ENCODE data around the gene FBXO42.

DNA sequence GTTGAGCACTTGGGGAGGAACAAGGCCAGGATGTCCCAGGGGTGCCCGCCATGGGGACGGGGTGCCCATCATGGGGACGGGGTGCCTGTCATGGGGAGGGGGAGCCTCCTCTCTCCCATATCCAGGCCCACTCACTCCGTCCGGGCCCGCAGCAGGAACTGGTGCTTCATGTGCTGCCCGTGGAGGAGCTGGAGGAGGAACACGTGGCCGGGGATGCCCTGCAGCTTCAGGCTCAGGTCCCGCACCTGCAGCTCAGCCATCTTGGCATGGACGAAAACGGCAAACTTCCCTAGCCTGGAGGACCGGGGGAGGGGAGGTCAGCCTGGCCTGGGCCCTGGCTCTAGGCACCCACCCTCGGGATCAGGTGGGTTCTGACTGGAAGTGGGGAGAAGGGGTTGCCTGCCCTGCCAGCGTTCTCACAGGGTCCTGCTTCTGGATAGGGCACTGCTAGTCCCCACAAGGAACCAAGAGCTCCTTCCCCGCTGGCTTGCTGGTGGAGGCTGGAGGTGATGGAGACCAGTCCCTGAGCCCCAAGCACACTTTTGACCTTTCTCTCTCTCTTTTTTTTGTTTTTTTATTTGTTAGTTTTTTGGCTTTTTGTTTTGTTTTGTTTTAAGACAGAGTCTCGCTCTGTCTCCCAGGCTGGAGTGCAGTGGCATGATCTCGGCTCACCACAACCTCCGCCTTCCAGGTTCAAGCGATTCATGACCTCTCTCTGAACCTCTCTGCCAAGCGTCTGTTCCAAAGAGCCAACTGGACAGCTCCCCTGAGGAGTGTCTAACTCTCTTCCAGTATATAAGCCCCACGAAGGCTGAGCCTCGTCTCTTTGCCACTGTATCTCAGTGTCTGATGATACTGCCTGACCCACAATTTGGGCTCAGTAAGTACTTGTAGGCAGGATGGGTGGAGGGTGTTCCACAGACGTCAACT, 149.7 kb downstream of the FBXO42 start:
- no peak for TF ChIP-seq POLR2A (IDR thresholded peaks at IDR 0.05)
- TF ChIP-seq, protein P1, sequence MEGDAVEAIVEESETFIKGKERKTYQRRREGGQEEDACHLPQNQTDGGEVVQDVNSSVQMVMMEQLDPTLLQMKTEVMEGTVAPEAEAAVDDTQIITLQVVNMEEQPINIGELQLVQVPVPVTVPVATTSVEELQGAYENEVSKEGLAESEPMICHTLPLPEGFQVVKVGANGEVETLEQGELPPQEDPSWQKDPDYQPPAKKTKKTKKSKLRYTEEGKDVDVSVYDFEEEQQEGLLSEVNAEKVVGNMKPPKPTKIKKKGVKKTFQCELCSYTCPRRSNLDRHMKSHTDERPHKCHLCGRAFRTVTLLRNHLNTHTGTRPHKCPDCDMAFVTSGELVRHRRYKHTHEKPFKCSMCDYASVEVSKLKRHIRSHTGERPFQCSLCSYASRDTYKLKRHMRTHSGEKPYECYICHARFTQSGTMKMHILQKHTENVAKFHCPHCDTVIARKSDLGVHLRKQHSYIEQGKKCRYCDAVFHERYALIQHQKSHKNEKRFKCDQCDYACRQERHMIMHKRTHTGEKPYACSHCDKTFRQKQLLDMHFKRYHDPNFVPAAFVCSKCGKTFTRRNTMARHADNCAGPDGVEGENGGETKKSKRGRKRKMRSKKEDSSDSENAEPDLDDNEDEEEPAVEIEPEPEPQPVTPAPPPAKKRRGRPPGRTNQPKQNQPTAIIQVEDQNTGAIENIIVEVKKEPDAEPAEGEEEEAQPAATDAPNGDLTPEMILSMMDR (IDR thresholded peaks at IDR 0.05), result no peak

All from right lobe of liver (tissue), 4 donors.